UCSD-AML1 (cell line): ENCODE results near the gene BNC2.

Experiments
- DNase-seq: peaks from one replicate; lab custom pipeline; 2025; ENCODE audit not compliant: unreplicated experiment; lab: John Stamatoyannopoulos, UW

The BNC2 gene

GRCh38 chr9:16719921-16720320, 150.5 kb downstream of the BNC2 start:
- DNase-seq, result no peak

- no peak for DNase-seq
Observed at GRCh38 chr9:16718952-16719351, 151.5 kb downstream of the BNC2 start.

DNA sequence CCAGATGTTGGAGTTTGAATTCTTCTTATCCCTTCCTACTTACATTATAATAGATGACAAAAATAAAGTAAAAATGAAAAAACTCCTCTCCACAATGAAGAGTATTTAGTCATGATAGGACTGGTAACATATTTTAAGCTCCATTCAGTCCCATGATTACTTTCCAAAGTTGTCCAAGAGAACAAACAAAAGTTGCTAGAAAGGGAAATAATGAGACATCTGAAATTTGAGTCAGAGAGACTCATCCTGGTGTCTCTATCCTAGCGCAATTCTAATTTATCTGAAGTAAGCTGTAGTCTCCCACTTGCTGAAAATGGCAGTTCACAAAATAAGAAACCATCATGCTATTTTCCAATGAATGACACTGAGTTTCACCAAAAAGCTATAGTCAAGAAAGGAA, 152.2 kb downstream of the BNC2 start:
- DNase-seq, result no peak

DNA sequence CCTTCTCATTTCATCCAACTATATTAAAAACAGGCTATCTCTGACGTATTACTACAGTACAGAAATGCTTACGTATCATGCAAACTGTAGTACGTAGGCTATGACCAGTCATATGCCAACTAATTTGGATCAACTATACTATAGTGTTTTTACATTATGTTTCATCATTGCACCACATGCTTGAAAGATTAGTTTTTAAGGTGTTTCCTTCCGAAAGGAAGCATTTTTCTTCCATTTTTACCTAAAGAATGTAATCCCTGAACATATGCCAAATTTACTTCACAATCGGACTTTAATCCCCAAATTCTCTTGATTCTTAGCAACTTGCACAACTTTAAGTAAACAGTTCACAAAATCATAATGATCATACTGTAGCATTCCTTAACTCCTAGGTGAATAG, 153.9 kb downstream of the BNC2 start:
- DNase-seq, result no peak

DNA sequence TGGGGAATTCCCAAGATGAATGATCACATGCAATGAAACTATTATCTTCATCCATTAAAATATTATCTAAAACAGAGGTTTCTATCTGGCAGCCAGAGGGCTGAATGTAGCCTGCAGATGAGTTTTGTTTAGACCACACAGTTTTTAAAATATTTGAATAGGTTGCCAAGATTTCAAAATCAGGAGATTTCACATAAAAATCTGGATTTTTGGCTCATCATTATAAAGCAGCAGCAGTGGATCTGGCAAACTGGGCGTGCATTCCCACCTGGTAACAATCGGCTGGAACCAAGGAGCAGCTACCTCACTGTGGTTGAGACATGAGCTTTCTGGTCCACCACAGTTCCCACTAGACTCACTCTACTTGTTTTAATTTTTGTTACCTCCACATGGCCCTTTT, 155.1 kb downstream of the BNC2 start:
- no peak for DNase-seq

DNA sequence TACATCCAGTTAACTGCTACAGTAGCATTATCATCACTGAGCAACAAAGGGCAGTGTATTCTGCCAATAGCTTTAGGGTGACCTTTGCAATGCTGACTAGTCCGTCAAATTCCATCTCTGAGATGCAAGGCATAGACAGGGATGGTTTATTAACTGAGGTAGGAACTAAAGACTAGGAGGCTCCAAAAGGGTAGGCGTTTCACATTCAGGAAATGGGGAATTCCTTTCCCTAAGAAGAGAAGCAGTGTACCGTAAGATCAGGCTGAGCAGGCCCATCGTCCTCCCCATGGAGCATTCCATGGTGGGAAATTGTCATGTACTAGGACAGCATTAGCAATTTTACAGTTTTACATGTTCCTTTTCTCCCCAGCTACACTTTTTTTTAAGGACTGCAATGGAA, 157.7 kb downstream of the BNC2 start:
- DNase-seq, result no peak

GRCh38 chr9:16710888-16711287, 159.6 kb downstream of the BNC2 start:
- no peak for DNase-seq

GRCh38 chr9:16709924-16710323, 160.5 kb downstream of the BNC2 start:
- DNase-seq, result no peak

- DNase-seq, result no peak
Observed at GRCh38 chr9:16708656-16709435, 161.6 kb downstream of the BNC2 start.

DNA sequence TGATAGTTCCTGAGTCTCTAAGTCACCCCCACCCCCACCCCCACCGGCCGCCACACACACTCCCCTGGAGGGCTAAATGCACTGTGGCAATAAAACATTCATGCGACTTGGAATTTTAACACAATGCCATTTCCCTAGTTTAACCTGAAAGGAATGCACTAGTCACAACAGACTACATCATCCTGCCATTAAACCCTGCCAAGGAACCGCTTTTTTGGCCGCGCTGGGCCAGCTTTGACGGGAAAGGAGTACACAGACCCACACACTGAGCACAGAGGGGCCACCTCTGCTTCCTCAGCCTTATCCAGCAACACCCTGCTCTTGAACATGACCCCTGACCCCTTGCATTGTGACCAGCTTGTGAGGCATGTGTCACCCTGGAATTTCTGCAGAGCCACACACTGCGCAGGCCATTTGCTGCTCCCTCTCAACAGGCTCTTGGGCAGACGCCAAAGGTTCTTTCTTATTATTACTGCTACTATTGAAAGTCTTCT, 165.3 kb downstream of the BNC2 start:
- DNase-seq, result no peak

DNA sequence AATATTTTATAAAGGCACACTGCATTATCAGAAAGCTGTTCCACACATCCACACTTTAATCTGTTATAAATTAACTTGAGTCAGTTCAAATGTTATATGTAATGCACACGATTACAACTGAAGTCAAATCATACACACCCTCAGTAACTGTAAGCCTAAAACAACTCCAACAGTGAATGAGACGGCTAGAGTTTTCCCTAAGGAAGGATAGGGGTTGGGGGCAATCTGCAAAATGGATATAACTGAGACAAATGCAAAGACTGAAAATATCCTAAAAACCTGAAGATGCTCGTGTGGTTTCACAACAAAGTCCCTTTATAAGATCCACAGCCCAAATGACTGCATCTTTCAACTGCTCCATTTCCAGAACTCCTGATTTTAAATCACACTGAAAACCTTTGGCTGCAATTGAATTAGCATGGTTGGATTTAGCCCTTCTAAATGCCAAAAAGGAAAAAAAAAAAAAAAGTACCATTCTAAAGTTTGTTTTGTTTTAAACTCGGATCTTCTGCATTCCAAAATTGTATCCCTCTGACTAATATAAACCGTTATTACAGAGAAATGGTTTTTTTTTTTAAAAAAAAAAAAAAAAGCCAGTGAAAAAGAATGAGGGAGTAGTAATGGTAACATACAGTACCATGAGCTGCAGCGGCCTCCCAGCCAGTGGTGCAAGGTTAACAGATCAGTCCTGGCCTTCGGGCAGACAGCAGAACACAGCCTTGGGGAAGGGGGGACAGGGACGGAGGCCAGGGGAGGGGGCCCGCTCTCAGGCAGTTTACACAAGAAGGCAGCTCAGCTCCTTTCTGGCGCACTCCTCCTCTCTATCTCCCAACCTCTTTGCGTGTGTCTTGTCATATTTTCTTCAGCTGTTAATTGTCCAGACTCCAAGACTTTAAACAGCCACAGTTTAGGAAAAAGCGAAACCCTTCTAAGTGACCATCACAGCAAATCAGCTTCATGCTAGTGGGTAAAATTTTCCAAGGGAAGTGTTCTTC, 166.1 kb downstream of the BNC2 start:
- no peak for DNase-seq

GRCh38 chr9:16701347-16701746, 169.1 kb downstream of the BNC2 start:
- no peak for DNase-seq

DNA sequence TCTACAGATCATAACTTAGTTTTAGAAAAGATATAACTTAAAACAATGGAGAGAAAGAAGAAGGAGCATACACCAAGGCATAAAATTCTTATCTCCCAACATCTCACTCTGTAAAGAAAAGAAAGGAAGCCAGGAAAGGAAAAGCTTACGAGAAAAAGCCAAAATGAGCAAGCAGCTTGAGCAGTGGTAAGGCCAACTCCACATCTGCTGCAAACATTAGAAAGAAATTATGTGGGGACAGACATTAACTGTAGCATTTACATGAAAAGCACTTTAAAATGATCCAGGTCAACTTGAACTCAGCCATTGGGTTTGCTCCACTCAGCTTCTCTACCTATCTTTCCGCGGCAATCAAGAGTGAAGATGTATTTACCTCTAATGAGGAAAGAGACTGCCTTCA, 176.9 kb downstream of the BNC2 start:
- no peak for DNase-seq

- DNase-seq, result no peak
Observed at GRCh38 chr9:16690628-16691027, 179.8 kb downstream of the BNC2 start.

- no peak for DNase-seq
Observed at GRCh38 chr9:16690205-16690604, 180.3 kb downstream of the BNC2 start.

- no peak for DNase-seq
Observed at GRCh38 chr9:16689351-16689938, 181.0 kb downstream of the BNC2 start.

GRCh38 chr9:16688814-16689213, 181.7 kb downstream of the BNC2 start:
- no peak for DNase-seq

GRCh38 chr9:16687678-16688369, 182.6 kb downstream of the BNC2 start:
- DNase-seq, result no peak

GRCh38 chr9:16683326-16683725, 187.1 kb downstream of the BNC2 start:
- DNase-seq, result no peak

- no peak for DNase-seq
Observed at GRCh38 chr9:16682273-16682672, 188.2 kb downstream of the BNC2 start.

- no peak for DNase-seq
Observed at GRCh38 chr9:16681652-16681987, 188.8 kb downstream of the BNC2 start.
